ENCODE data around the gene ZSCAN16. TPM values are rescaled to one million over a fixed set of nuclear protein-coding genes. Genes with fewer than 3 reads are reported as not detected.
A peak's percentile ranks its signal among the peaks of the same experiment; 100 is the strongest.

Gene ZSCAN16
- total RNA-seq, 2 experiments from 2014 or later = 2.0 to 2.3 TPM

DNA sequence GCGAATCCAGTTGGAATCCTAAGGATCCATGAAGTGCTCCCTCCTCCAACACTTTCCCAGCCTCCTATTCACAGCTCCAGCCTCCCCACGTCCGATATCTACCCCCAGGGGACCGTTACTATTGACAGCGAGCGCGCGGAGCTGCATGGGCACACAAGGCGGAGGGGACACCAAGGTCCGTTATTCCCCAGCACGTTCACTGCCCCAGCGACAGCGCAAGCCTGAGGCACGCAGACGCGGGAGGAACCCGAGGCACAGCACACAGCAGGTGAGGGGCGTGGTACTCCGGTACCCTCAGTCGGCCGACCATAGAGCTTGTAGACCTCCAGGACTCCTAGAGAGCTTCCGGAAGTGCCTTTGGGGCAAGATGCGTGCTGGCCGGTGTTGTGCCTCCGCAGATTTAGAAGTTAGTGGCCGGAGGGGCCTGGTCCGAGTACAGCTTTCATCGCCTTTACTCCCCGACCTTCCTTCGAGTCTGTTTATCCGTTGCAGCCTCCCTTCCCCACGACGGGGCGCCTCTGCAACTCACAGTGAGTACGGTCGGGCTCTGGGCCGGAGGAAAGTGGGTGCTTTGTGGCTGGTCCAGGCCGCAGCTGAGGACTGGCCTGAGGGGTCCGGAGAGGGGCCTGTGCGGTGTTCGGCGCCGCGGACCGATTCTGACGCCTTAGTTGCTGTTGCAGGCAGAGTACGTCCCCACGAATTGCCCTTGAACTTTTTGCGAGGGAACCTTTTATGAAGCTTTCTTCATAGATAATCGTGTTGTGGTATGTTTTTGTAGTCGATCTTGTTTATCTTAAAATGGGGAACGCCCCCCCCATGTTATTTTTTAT, 17.3 kb downstream of the ZSCAN16 start, which contains the start of gene ZKSCAN8:
TSS of gene ZKSCAN8 (plus strand) at position 384 of the 830 bp plus-strand sequence. CDS start 6,525 bp downstream, outside the sequence.
- ChIA-PET CTCF (interaction anchor here (0.8 to 2.4 kb wide), 8 partner anchors 11 to 214 kb away, joined by 3 to 18 read pairs (median 4); partner anchors contain the start of genes ZKSCAN4 and ZSCAN16), POLR2A (interaction anchor here (1.0 to 2.1 kb wide), 13 partner anchors 11 to 258 kb away, joined by 3 to 10 read pairs (median 4); partner anchors contain the start of genes ZKSCAN3, ZSCAN12, ZSCAN16 and ZSCAN26)
- Mint-ChIP-seq H3K27ac (peak within 1 kb of the TSS; percentile 90), H3K36me3 (ENCODE audit: low read depth) (peaks cover 30% of the 10 kb centered on the region), H3K9me3 (no peaks in the 10 kb centered on the region), H3K27me3 (no peaks in the 10 kb centered on the region), H3K4me3 (peak within 1 kb of the TSS; percentile 96), H3K4me1 (ENCODE audit: low read depth) (peaks cover 57% of the 10 kb centered on the region)
- TF ChIP-seq CTCF (IDR thresholded peaks at IDR 0.05) = no peak
- ATAC-seq (peak; percentile 84), DNase-seq (peak; percentile 90)
- intact Hi-C loops (cut with micrococcal nuclease) = loop anchor here (2.0 kb wide), 1 partner anchor 17 kb away; the partner anchor contains the start of gene ZSCAN16

GRCh38 chr6:28142446-28142845, 18.0 kb downstream of the ZSCAN16 start:
- CTCF ChIA-PET = interaction anchor here (0.8 to 1.7 kb wide), 6 partner anchors 10 to 304 kb away, joined by 3 to 5 read pairs (median 3); partner anchors contain the start of gene ZSCAN26
- no peak for ATAC-seq
- intact Hi-C loops (cut with micrococcal nuclease) = loop anchor here (2.0 kb wide), 1 partner anchor 18 kb away; the partner anchor contains the start of gene ZSCAN16
- Mint-ChIP-seq H3K27me3 (no peaks in the 10 kb centered on the region), H3K4me1 (ENCODE audit: low read depth) (peaks cover 57% of the 10 kb centered on the region), H3K27ac (peak overlapping the region; percentile 90), H3K4me3 (peak overlapping the region; percentile 96), H3K9me3 (no peaks in the 10 kb centered on the region), H3K36me3 (ENCODE audit: low read depth) (peaks cover 30% of the 10 kb centered on the region)
- POLR2A ChIA-PET = interaction anchor here (1.0 to 2.1 kb wide), 12 partner anchors 11 to 257 kb away, joined by 3 to 10 read pairs (median 4); partner anchors contain the start of genes ZSCAN12, ZSCAN16 and ZSCAN26
- no peak for TF ChIP-seq CTCF (IDR thresholded peaks at IDR 0.05)
- DNase-seq = peak; percentile 19

DNA sequence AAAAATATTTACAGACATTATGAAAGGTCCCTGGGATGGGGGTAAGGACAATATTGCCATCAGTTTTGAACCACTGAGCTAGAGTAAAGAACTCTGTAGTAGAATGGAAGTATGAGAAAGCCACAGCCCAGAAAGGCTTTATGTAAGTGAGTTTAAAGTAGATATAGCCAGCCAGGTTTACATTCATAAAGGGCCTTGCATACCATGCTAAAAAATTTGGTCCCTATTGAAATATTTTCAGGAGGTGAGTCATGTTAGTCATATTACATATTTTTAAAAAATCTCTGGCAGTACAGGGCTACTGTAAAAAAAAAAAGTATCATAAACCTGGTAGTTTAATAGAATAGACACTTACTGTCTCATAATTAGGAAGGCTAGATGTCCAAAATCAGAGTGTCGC, 20.8 kb downstream of the ZSCAN16 start:
- POLR2A ChIA-PET = interaction anchor here (0.6 kb wide), 1 partner anchor 191 kb away, joined by 4 read pairs; the partner anchor contains the start of gene ZSCAN31
- Mint-ChIP-seq H3K4me1 (ENCODE audit: low read depth) (peaks cover 36% of the 10 kb centered on the region), H3K4me3 (no peak overlapping the region), H3K27ac (no peak overlapping the region), H3K27me3 (no peaks in the 10 kb centered on the region), H3K9me3 (no peaks in the 10 kb centered on the region), H3K36me3 (ENCODE audit: low read depth) (peaks cover 48% of the 10 kb centered on the region)
- ATAC-seq (no peak), DNase-seq (no peak)
- intact Hi-C loops (cut with micrococcal nuclease) = loop anchor here (5.0 kb wide), 1 partner anchor 62 kb away; no protein-coding TSS in a partner anchor
- no peak for TF ChIP-seq CTCF (IDR thresholded peaks at IDR 0.05)
- CTCF ChIA-PET = no interaction called here

- DNase-seq (no peak), ATAC-seq (no peak)
- H3K27me3 Mint-ChIP-seq = no peaks in the 10 kb centered on the region
- peaks cover 79% of the 10 kb centered on the region for H3K36me3 Mint-ChIP-seq (ENCODE audit: low read depth)
- no peaks in the 10 kb centered on the region for H3K4me1 Mint-ChIP-seq (ENCODE audit: low read depth)
- POLR2A ChIA-PET = interaction anchor here (1.4 to 1.6 kb wide), 2 partner anchors 11 kb away, joined by 3 to 6 read pairs; partner anchors contain the start of gene ZKSCAN8
- H3K9me3 Mint-ChIP-seq = peaks cover 7% of the 10 kb centered on the region
- no peak overlapping the region for H3K27ac Mint-ChIP-seq
- TF ChIP-seq CTCF (IDR thresholded peaks at IDR 0.05) = no peak
- intact Hi-C loops (cut with micrococcal nuclease) = no loop called here
- CTCF ChIA-PET = interaction anchor here (0.6 to 2.9 kb wide), 5 partner anchors 9 to 203 kb away, joined by 3 to 11 read pairs (median 3); no protein-coding TSS in a partner anchor
- H3K4me3 Mint-ChIP-seq = no peak overlapping the region
Measured at GRCh38 chr6:28152531-28152930, 28.1 kb downstream of the ZSCAN16 start.
